ENCODE results near the gene MICAL2.

Gene MICAL2

GRCh38 chr11:12119502-12119901 is 9.1 kb downstream of the MICAL2 start:
- no peak overlapping the region for H3K4me3 ChIP-seq (ENCODE audit: low read depth, low read length)
- DNase-seq (ENCODE audit: low read depth): no peak
- no peak for TF ChIP-seq CTCF (IDR thresholded peaks at IDR 0.05; ENCODE audit: low read depth, low read length, missing control alignments)

GRCh38 chr11:12120031-12121008 is 9.9 kb downstream of the MICAL2 start:
- H3K4me3 ChIP-seq (ENCODE audit: low read depth, low read length): no peak overlapping the region
- DNase-seq (ENCODE audit: low read depth): no peak
- TF ChIP-seq CTCF (IDR thresholded peaks at IDR 0.05; ENCODE audit: low read depth, low read length, missing control alignments): no peak

- TF ChIP-seq CTCF (IDR thresholded peaks at IDR 0.05; ENCODE audit: low read depth, low read length, missing control alignments): no peak
- DNase-seq (ENCODE audit: low read depth): no peak
- no peak overlapping the region for H3K4me3 ChIP-seq (ENCODE audit: low read depth, low read length)
Observed at GRCh38 chr11:12121011-12121410, 10.6 kb downstream of the MICAL2 start.

GRCh38 chr11:12121517-12121916 is 11.1 kb downstream of the MICAL2 start:
- no peak for DNase-seq (ENCODE audit: low read depth)
- no peak overlapping the region for H3K4me3 ChIP-seq (ENCODE audit: low read depth, low read length)
- no peak for TF ChIP-seq CTCF (IDR thresholded peaks at IDR 0.05; ENCODE audit: low read depth, low read length, missing control alignments)

GRCh38 chr11:12122083-12122482 is 11.7 kb downstream of the MICAL2 start:
- DNase-seq (ENCODE audit: low read depth): no peak
- no peak overlapping the region for H3K4me3 ChIP-seq (ENCODE audit: low read depth, low read length)
- peak; percentile 52 for TF ChIP-seq CTCF (IDR thresholded peaks at IDR 0.05; ENCODE audit: low read depth, low read length, missing control alignments)

- TF ChIP-seq CTCF (IDR thresholded peaks at IDR 0.05; ENCODE audit: low read depth, low read length, missing control alignments): no peak
- H3K4me3 ChIP-seq (ENCODE audit: low read depth, low read length): no peak overlapping the region
- no peak for DNase-seq (ENCODE audit: low read depth)
Observed at GRCh38 chr11:12123273-12123672, 12.9 kb downstream of the MICAL2 start.

GRCh38 chr11:12123799-12124198 is 13.4 kb downstream of the MICAL2 start:
- no peak for DNase-seq (ENCODE audit: low read depth)
- no peak overlapping the region for H3K4me3 ChIP-seq (ENCODE audit: low read depth, low read length)
- no peak for TF ChIP-seq CTCF (IDR thresholded peaks at IDR 0.05; ENCODE audit: low read depth, low read length, missing control alignments)

All from GM12864 (cell line).